ENCODE measurements around the gene PACSIN1. TPM values are rescaled to one million over a fixed set of nuclear protein-coding genes. Genes with fewer than 3 reads are reported as not detected.
"Not testable (repeated sequence)": the region's sequence is repeated elsewhere in the genome, so short reads cannot be mapped to it uniquely, and the experiment has no call there.

PACSIN1 gene
- total and polyA plus RNA-seq, 2 of the 4 experiments (the other 2 are of a cell fraction) = 0.02 TPM; not detected in 1

GRCh38 chr6:34486886-34487285, 21.0 kb downstream of the PACSIN1 start:
- H3K9ac ChIP-seq (ENCODE audit: low read depth, low read length); ATAC-seq (ENCODE audit: low read depth); H3K27ac ChIP-seq (ENCODE audit: insufficient read depth, low read length); H3K18ac ChIP-seq (ENCODE audit: low read depth, low read length); H3K36me3 ChIP-seq (ENCODE audit: control insufficient read depth, insufficient read depth, low read length); H2AK5ac ChIP-seq (ENCODE audit: low read depth, low read length); in situ Hi-C loops (cut with MboI; ENCODE audit: low sequenced_read_pairs); CTCF ChIA-PET; H2BK120ac ChIP-seq (ENCODE audit: low read depth, low read length); H3K9me1 ChIP-seq (ENCODE audit: insufficient read depth, low read length); H4K20me1 ChIP-seq (ENCODE audit: insufficient read depth, low read length); H2AK9ac ChIP-seq (replicated peaks; ENCODE audit: low read depth, low read length, poor library complexity); H3K9me3 ChIP-seq (ENCODE audit: control insufficient read depth, insufficient read depth, low read length); H4K5ac ChIP-seq (ENCODE audit: low read depth, low read length); H3K4me1 ChIP-seq (ENCODE audit: control insufficient read depth, insufficient read depth, low read length); intact Hi-C loops (cut with micrococcal nuclease); H3K4me2 ChIP-seq (ENCODE audit: low read depth, low read length); H2BK20ac ChIP-seq (ENCODE audit: low read depth, low read length); POLR2A ChIA-PET (ENCODE audit: unreplicated experiment); H2AFZ ChIP-seq (replicated peaks; ENCODE audit: low read length, poor library complexity); H4K8ac ChIP-seq (ENCODE audit: low read depth in 2 of 2, low read length in 2 of 2); BruUV-seq (replicated peaks); H3K14ac ChIP-seq (replicated peaks; ENCODE audit: low read depth, low read length); H3K4ac ChIP-seq (ENCODE audit: low read depth, low read length); dilution Hi-C loops (cut with HindIII; ENCODE audit: low sequenced_read_pairs, unreplicated experiment); H3K4me3 ChIP-seq (ENCODE audit: insufficient read depth, low read depth, low read length); H2BK5ac ChIP-seq (ENCODE audit: low read depth, low read length, poor library complexity, severe bottlenecking); H3K79me1 ChIP-seq (ENCODE audit: low read depth in 1 of 2, low read length in 2 of 2); H4K91ac ChIP-seq (ENCODE audit: insufficient read depth, low read depth, low read length); DNase-seq; H2BK15ac ChIP-seq (ENCODE audit: low read depth, low read length); H3K56ac ChIP-seq (ENCODE audit: extremely low read depth, insufficient read depth, low read length); H3K23ac ChIP-seq (ENCODE audit: low read depth, low read length): not testable (repeated sequence)
- peaks cover 16% of the 10 kb centered on the region for H3K27me3 ChIP-seq (ENCODE audit: control insufficient read depth, insufficient read depth, low read length)
- WGBS, 2 experiments (ENCODE audit: extremely low coverage in 2 of 2, insufficient read length in 1 of 2) = 60% methylated on average over 1 of the region's 8 CpGs; no CpG with 5 or more reads in 1 of the 2 experiments
